Astrocyte of the spinal cord (primary cell): Measurements from ENCODE around the gene CMTM6.

Experiments
- DNase-seq: peaks from one replicate; pipeline ENCODE4 v3.0.0; 2011; ENCODE audit warnings: low read depth, low spot score
- H3K4me3 ChIP-seq: 2 replicates; pipeline ENCODE4 v1.5.1; 2011; ENCODE audit warnings: low read depth, mild to moderate bottlenecking, low read length, moderate library complexity
- CTCF ChIP-seq: IDR thresholded peaks from 2 replicates; pipeline ENCODE4 v1.5.1; 2012; ENCODE audit warnings: low read depth, mild to moderate bottlenecking, low read length, inconsistent platforms
- in situ Hi-C: cut with HindIII; loops from 2 replicates; pipeline ENCODE4 v1.10.0; 2017; ENCODE audit warnings: low sequenced_read_pairs

CMTM6 gene

DNA sequence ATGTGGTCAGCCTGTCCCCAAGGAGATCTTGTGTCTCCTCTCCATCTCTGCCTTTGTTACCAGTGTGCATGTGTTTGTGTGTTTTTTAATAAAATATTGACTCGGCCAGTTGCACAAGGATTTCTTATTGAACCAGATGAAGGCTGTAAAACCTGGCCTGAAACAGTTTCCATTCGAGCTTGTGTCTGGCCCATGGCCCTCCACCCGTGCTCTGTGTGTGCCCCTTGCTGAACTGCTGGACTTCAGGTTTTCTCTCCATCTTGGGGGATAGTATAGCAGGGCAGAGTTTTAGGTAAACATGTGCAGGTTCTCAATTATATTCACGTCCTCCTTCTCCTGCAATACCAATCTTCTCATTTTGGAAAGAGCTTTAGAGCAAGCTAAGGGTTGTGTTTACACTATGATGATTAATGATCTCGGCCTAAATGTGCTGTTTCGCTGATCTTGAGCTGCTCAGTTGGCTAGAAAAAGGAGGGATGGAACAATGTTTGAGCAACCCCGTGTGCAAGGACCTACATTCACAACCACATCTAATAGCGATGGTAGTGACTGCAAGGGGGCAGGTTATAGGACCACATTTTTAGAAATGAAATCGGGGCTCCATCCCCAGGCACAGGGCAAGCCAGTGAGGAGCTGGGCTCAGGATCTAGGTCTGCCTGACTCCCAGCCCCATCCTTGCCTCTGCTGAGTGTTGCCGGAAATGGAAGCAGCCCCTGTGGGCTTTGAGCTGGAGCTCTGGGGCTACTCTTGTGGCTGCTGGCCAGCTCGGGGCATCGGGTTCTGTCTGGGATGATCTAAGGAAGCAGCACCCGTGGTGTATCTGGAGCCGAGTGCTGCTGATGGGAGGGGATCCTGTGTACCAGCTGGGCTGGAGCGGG lies 47.7 kb downstream of the CMTM6 start:
- DNase-seq, result no peak
- in situ Hi-C loops, result no loop called here
- TF ChIP-seq CTCF, result no peak
- H3K4me3 ChIP-seq, result no peak overlapping the region

- in situ Hi-C loops, result no loop called here
- no peak for TF ChIP-seq CTCF
- no peak for DNase-seq
- H3K4me3 ChIP-seq, result no peak overlapping the region
Observed at GRCh38 chr3:32454111-32454510, 48.5 kb downstream of the CMTM6 start.

GRCh38 chr3:32453346-32453745 lies 49.3 kb downstream of the CMTM6 start:
- no peak for TF ChIP-seq CTCF
- in situ Hi-C loops, result no loop called here
- DNase-seq, result peak; percentile 80
- no peak overlapping the region for H3K4me3 ChIP-seq

DNA sequence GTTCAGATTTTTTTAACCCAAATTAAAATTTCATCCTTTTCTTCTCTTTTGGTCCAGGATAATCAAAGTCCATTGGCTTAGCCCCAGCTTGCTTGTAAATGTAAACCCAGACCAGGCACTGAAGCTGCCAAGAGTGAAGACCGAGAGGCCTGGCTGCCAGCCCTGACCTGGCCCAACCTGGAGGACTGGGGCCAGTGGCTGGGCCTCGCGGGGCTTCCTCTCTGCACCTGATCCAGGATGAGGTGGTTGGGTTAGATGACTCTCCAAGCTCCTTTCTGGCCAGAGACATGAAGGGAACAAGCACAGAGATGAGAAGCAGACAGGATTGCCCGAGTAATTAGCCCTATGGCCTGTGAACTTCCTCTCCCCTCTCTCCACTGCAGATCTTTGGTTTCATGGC lies 50.6 kb downstream of the CMTM6 start:
- H3K4me3 ChIP-seq, result no peak overlapping the region
- no peak for TF ChIP-seq CTCF
- in situ Hi-C loops, result no loop called here
- DNase-seq, result no peak

DNA sequence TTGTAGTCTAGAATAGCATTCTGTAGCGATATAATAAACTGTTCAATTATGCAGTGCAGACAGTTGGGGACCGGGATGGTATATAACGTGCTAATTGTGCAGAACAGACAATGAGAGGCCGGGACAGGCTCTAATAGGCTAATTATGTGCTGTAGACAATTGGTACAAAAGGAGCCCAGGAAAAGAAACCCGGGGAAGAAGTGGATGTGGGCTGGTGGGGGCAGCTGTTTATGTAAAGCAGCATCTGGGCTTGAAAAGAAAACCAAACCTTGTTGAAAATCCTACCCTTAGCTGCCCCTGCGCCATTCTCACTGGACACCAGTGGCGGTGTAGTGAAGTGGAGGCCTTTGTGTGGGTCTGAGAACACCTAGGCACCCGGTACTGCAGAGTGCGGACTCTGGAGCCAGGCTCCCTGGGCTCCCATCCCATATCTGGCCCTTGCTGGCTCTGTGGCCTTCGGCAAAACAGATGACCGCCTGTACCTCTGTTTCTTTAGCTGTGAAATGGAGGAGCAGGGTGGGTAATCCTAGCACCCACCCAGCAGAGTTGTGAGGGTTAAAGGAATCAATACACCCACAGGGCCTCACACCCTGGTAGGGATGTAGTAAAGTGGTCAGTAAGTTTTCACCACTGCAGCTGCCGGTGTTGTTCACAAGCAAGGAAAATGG lies 51.5 kb downstream of the CMTM6 start:
- H3K4me3 ChIP-seq, result no peak overlapping the region
- in situ Hi-C loops, result no loop called here
- no peak for TF ChIP-seq CTCF
- DNase-seq, result no peak

GRCh38 chr3:32450426-32450825 lies 52.2 kb downstream of the CMTM6 start:
- in situ Hi-C loops, result no loop called here
- no peak for TF ChIP-seq CTCF
- H3K4me3 ChIP-seq, result no peak overlapping the region
- DNase-seq, result no peak
